ENCODE measurements around the gene ADAM22.

GRCh38 chr7:88101769-88102168 is 167.7 kb downstream of the ADAM22 start:
- TF ChIP-seq CTCF (IDR thresholded peaks at IDR 0.05; ENCODE audit: low read depth, low read length, poor library complexity, severe bottlenecking) (no peak), EZH2phosphoT487 (IDR thresholded peaks at IDR 0.05; ENCODE audit: borderline replicate concordance, low read length) (no peak)

All from DOHH2 (cell line).